ENCODE results near the gene GMDS. TPM values are rescaled to one million over a fixed set of nuclear protein-coding genes. Genes with fewer than 3 reads are reported as not detected.

Gene GMDS
- total and polyA plus RNA-seq, 2 of the 8 experiments (the other 6 are each of a cell fraction or from before 2014, with no cell fraction given): 16.8 to 50.0 TPM

DNA sequence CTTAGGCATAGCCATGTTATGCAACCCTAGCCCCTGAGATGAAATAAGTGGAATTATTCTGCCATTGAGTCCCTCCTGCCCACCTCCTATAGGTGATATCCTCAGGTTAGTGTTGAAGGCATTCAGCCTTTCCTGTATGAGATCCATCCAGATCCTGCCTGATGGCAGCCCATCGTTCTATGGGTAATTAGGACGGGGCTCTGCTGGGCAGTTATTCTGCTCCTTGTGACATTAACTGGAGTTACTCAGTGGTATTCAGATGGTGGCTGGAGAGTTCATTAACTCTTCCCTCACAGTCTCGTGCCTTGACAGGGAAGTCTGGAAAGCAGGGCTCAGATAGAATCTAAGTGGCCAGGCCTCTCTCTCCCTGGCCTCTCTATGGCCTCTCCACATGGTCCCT lies 9.3 kb upstream of the GMDS start:
- no peak overlapping the region for H3K4me3 ChIP-seq (ENCODE audit: extremely low read depth in 1 of 4, insufficient read depth in 2 of 4, low read depth in 3 of 4, low read length in 4 of 4)
- no peaks in the 10 kb centered on the region for H3K4me1 ChIP-seq (replicated peaks in 1 of 4; ENCODE audit: control insufficient read depth in 3 of 4, insufficient read depth in 4 of 4, low read length in 3 of 4)
- H2BK12ac ChIP-seq (ENCODE audit: low read depth, low read length): no peak overlapping the region
- WGBS, 2 experiments (ENCODE audit: extremely low coverage in 1 of 2, insufficient coverage in 1 of 2, insufficient read length in 1 of 2, insufficient replicate concordance in 2 of 2, low coverage in 1 of 2, low lambda C conversion rate in 2 of 2, missing lambda C conversion rate in 1 of 2): 96% methylated on average over 3 of the region's 3 CpGs; no CpG with 5 or more reads in 1 of the 2 experiments
- ChIA-PET POLR2A (ENCODE audit: partially characterized antibody) (interaction anchor here (2.1 kb wide), 1 partner anchor 8 kb away, joined by 7 read pairs; no protein-coding TSS in a partner anchor), CTCF (ENCODE audit: partially characterized antibody) (no interaction called here)
- H3K9me3 ChIP-seq (ENCODE audit: insufficient read depth in 2 of 2, low read depth in 1 of 2, low read length in 1 of 2): peaks cover 0 to 4% of the 10 kb centered on the region in 2 experiments; a peak in 1 of 4 replicates
- no peaks in the 10 kb centered on the region for H3K23me2 ChIP-seq (ENCODE audit: low read depth, low read length)
- no peak overlapping the region for H2BK5ac ChIP-seq (ENCODE audit: low read depth, low read length)
- FAIRE-seq (no peak), DNase-seq (ENCODE audit: low read depth in 1 of 2, low spot score in 2 of 2) (no peak)
- H3K79me1 ChIP-seq (ENCODE audit: low read depth, low read length): no peaks in the 10 kb centered on the region
- no peak overlapping the region for H3K18ac ChIP-seq (ENCODE audit: extremely low read depth, low read length)
- no peak overlapping the region for H3K4ac ChIP-seq (replicated peaks; ENCODE audit: insufficient read length, low read depth, low read length)
- H2AK5ac ChIP-seq (ENCODE audit: low read depth, low read length): no peak overlapping the region
- no peaks in the 10 kb centered on the region for H3K79me2 ChIP-seq (ENCODE audit: control insufficient read depth in 1 of 2, insufficient read depth in 2 of 2, low read length in 2 of 2)
- no peak overlapping the region for H3K56ac ChIP-seq (replicated peaks; ENCODE audit: insufficient read length, low read depth, low read length)
- H3K36me3 ChIP-seq (ENCODE audit: control insufficient read depth in 2 of 4, insufficient read depth in 4 of 4, low read length in 3 of 4): no peaks in the 10 kb centered on the region
- no peaks in the 10 kb centered on the region for H3K27me3 ChIP-seq (replicated peaks in 1 of 4; ENCODE audit: control insufficient read depth in 3 of 4, extremely low read depth in 1 of 4, insufficient read depth in 3 of 4, low read length in 3 of 4)
- H3K27ac ChIP-seq (ENCODE audit: low read depth, low read length): no peak overlapping the region
- no peak overlapping the region for H3K14ac ChIP-seq (ENCODE audit: insufficient read length)
- TF ChIP-seq FOSL1 (IDR thresholded peaks at IDR 0.05; ENCODE audit: insufficient read depth, low read depth, low read length) (no peak), TAF1 (IDR thresholded peaks at IDR 0.05; ENCODE audit: low read depth, low read length) (no peak), RFX5 (IDR thresholded peaks at IDR 0.05; ENCODE audit: borderline replicate concordance, low read depth, low read length) (no peak), CREB1 (IDR thresholded peaks at IDR 0.05) (no peak), SUZ12 (IDR thresholded peaks at IDR 0.05; ENCODE audit: low read length) (no peak), BACH1 (IDR thresholded peaks at IDR 0.05; ENCODE audit: low read length) (no peak)
- no peak overlapping the region for H2BK20ac ChIP-seq (ENCODE audit: low read length)
- H4K8ac ChIP-seq (ENCODE audit: extremely low read depth, insufficient read depth, low read length): no peak overlapping the region
- no peak overlapping the region for H2BK15ac ChIP-seq (ENCODE audit: low read length)
- no peak overlapping the region for H3K4me2 ChIP-seq (ENCODE audit: insufficient read depth in 1 of 2, low read depth in 2 of 2, low read length in 2 of 2)
- no peak overlapping the region for H2BK120ac ChIP-seq (replicated peaks; ENCODE audit: low read depth, low read length)
- no peaks in the 10 kb centered on the region for H4K20me1 ChIP-seq (replicated peaks in 1 of 2; ENCODE audit: control insufficient read depth in 1 of 2, insufficient read depth in 2 of 2, low read length in 2 of 2)
- no peak overlapping the region for H3K23ac ChIP-seq (ENCODE audit: insufficient read length)
- H4K5ac ChIP-seq (ENCODE audit: insufficient read length, low read depth, low read length): no peak overlapping the region
- no peak overlapping the region for H4K91ac ChIP-seq (replicated peaks; ENCODE audit: insufficient read length, low read length)
- no peak overlapping the region for H3K9ac ChIP-seq (replicated peaks in 1 of 4; ENCODE audit: extremely low read depth in 1 of 4, low read depth in 3 of 4, low read length in 3 of 4)
- no peak overlapping the region for H2AFZ ChIP-seq (ENCODE audit: low read length)
